GM15510 (cell line): Measurements from ENCODE around the gene DNAH17.

Experiments used
- POLR2A ChIP-seq: IDR thresholded peaks from 3 replicates; pipeline ENCODE4 v1.6.1; 2011; ENCODE audit warnings: borderline replicate concordance; ENCODE audit not compliant: insufficient read length; ENCODE audit errors: extremely low read depth

Gene DNAH17

DNA sequence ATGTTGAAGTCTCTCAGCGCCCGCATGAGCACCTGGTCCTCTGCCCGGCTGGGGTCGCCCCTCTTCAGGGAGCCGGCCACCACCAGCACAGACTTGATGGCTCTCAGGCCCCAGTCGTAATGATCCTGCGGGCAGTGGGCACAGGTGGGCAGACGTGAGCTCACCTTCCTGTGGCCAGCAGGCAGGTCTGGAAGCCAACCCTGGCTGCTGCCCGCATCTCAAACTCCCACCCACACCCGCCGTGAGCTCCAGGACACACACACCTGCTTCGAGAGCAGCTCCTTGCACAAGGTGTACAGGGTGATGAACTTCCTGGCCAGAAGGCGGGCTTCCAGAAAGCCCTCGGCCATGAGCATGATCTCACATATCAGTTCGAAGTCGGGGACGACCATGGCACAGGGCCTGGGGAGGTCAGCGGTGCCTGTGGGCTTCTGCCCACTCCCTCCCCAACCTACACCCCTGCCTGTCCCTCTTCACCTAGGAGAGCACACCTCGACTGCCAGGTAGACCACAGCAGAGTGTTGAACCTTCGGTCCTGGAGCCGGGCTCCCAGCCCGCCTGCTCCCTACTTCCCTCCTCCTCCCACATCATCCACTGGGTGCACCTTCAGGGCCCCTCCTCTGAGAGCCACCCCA lies 82.4 kb downstream of the DNAH17 start:
- TF ChIP-seq POLR2A: no peak

DNA sequence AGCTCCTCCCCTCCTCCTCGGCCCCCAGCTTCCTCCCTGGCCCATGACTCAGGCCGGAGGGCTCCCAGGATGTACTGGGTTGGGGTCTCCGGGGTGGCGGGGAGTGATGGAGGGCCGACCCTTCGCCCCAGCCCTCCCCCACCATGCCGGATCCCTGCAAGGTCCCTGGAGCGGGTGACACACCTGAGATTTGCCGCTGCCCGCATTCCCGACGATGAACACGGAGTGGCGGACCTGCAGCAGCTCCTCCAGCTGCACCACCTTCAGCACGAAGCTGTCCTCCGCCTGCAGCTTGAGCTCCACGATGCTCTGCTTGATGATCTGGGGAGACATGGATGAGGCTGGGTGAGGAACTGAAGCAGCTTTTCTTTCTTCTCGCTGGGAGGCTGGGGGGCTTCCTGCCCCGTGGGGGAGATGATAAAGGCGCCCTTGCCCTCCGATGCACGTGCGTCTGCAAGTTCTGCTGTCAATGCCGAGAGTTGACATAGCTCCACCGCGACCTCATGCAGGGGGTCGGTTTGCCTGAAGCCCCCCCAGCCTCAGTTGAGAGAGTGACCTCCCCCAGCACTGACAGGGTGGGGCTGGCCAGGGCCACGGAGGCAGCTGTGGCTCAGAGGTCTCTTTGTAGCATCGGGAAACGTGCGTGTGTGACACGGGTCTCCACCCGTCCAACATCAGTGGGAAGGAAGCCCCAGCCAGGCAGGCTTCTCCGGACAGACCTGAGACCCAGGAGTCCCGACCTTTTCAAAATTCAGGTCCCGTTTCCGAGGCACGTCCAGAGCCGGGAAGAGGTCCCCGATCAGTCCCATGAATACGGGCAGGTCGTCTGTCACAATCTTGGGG lies 83.1 kb downstream of the DNAH17 start:
- TF ChIP-seq POLR2A: no peak

DNA sequence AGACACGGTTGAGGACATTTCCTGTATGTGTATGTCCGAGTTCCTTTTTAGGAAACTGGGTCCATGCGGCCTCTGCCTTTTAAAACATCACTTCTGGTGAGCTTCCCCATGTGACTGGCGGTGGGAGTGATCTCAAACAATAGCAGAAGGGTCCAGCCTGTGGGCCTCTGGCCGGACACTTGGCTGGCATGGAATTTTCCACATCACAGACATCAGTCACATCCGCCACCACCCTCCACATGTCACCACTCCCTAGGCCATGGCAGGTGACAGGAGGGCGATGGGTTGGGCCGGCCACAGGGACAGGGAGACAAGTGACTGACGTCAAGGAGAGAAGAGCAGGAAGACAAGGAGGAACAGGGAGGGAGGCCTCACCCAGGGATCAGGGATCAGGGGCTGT lies 83.7 kb downstream of the DNAH17 start:
- TF ChIP-seq POLR2A: no peak

DNA sequence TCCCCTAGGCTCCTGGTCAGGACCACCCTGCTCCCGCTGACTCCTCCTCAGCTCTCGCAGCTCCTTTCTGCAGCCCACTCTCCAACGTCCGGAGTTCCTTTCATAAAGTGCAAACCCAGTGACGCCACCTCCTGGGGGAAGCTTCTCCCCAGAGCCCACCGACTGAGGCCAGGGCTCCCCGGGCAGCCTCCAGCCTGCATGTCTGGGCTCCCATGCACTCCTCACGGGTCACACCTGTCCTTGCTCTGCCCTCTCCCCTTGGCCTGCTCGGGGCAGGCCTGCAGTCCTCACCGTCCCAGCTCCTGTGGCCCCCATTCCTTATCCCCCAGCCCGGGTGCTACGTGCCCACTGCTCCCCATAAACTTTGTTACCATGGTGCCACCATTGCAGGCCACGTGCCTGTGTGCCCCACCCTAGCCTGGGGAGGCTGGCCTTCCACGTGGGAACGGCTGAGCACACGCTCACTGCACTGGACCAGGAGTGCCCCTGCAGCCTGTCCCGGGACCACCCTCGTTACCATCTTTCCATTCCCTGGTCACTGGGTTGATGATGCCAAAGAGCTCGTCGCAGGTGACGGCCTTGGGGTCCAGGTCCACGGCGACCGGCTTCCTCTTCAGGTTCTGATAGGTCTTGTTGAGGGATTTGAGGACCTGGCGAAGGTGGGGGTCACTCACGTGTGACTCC lies 84.9 kb downstream of the DNAH17 start:
- TF ChIP-seq POLR2A: no peak

DNA sequence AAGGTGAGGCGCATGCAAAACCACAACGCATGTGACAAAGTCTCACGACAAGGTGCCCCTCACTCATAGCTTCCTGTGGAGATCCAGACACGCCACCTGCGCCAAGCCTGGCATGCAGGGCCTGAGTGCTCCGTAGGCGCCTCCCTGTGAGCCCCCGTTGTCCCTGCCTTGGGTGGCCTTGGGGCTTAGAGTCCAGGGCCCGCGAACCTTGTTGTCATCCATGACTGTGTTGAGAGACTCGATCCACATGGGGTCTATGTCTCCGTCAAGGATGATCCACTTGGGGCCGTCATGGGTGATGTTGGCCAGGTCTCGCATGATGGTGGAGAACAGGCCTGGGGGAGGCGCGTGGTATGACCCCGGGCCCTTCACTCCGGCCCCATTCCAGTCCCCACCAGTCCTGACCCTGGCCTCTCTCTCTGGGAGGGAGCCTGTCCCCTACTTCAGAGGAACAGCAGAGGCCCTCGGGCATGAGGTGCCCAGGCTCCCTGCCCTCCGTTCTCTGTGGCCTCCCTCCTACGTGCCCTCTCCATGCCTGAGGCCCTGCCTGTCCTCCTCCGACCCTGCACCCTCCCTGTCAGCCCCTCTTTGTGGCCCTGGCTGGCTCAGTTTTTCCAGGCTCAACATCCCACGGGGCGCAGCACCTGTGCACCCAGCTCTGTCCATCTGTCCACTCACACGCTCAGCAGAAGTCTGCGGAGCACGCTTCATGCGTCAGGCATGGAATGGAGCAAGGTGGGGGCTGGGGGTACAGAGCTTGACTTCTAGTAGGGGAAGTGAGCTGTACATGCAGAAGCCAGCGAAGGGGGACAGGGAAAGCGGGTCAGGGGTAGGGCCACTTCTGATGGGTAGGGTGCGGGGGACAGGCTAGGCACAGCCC lies 85.7 kb downstream of the DNAH17 start:
- no peak for TF ChIP-seq POLR2A

DNA sequence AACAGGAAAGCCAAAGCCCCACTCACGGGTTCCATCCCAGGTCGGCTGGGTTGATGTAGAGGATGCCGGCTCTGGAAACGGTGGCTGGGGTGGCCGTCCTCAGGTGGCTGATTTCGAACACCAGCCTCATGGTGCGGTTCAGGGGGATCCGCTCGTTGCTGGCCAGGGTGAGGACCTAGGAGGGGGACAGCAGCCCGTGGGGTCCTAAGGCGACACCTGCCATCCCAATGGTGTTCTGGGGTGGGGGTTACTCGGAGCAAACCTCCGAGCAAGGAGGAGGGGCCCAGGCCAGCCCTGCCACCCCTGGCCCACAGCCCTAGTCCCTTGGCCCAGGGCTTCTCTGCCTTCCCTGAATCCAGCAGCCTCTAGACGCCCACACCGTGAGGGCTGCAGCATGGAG lies 86.5 kb downstream of the DNAH17 start:
- no peak for TF ChIP-seq POLR2A

DNA sequence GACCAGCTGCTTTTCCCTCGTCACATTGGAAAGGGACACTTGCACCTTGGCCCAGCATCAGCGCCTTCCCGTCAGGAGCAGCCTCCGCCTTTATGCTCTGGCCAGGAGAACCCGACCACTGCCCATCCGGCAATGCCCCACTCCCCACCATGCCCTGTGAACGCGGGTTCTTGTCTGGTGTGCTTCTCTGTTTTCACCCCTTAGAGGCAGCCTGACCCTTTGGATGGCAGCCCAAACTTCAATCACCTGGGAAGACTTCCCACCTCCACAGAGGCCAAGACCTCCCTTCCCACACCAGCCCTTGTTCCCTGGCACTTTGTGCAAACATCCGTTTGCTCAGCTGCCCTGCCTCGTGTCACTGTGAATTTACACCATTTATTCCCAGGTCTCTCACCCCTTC lies 87.0 kb downstream of the DNAH17 start:
- TF ChIP-seq POLR2A: no peak

DNA sequence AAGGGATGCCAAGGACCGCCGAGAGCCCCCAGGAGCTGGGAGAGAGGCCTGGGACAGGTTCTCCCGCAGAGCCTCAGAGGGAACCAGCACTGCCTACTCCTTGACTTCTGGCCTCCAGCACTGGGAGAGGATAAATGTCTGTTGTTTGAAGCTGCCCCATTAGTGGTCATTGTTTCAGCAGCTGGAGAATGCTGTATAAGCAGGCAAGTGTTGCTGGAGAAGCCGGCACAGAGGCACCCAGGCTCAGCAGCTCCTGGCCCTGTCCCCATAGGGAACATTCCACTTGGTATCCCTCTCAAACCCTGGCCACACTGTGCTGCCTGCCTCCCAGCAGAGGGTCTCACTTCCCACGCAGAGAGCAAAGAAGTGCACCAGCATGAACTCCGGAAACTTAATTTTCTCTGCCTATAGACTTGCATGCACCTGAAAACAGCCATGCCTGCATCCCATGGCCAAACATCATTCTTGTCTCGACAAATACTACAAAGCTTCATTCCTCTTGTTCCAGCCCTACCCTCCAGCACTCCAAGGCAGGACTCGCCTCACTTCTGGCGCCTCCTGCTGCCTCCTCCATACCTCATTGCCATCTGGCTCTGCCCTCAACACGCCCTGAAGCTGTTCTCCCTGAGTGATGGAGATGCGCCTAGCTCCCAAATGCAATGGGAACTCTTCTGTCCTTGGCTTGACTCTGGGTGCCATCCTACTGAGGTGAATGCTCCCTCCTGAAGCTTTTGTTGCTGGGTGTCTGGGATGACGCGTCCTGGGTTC lies 88.1 kb downstream of the DNAH17 start:
- TF ChIP-seq POLR2A: no peak

DNA sequence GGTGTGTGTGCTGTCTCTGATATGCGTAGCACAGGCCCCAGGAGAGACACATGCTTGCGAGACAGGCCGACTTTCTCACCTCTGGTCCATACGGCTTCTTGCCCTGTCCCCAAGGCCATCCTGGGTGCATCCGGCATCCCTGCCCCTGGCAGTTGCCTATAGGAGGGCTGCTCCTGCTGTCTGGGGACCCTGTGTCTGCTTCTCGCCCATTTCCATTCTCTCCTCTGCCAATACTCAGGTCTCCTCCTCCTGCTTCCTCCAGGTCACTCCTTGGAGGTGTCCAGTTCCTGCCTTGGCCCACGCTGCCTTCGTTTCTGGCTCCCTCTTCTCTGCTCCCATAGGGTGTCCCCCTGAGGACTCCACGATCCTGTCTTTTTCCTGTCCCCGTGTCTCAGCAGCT lies 89.0 kb downstream of the DNAH17 start:
- no peak for TF ChIP-seq POLR2A

DNA sequence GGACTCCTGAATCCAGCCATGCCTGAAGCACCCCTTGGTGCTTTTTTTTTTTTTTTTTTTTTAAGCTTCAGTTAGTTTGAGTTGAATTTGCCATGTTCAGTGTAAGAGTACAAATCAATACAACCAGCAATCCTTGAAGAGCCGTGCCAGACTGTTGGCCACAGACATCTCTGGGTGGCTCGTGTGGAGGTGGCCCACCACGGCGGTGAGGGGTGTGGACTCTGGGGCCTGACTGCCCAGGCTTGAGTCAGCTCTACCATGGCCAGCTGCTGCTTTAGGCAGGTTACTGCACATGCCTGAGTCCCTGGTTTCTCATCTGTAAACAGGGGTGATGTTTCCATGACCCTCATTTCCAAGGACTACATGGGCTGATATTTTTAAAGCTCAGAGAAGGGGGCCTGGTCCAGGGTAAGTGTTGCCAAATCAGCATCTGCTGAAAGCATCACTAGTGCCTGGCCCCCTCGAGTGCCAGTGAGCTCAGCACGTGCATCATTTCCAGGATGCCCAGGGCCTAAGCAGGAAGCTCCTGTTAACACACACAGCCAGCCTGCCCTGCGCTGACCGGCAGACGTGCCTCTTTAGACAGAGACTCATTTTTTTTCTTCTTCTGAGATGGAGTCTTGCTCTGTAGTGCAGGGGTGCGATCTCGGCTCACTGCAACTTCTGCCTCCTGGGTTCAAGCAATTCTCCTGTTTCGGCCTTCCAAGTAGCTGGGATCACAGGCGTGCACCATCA lies 90.1 kb downstream of the DNAH17 start:
- TF ChIP-seq POLR2A: no peak

DNA sequence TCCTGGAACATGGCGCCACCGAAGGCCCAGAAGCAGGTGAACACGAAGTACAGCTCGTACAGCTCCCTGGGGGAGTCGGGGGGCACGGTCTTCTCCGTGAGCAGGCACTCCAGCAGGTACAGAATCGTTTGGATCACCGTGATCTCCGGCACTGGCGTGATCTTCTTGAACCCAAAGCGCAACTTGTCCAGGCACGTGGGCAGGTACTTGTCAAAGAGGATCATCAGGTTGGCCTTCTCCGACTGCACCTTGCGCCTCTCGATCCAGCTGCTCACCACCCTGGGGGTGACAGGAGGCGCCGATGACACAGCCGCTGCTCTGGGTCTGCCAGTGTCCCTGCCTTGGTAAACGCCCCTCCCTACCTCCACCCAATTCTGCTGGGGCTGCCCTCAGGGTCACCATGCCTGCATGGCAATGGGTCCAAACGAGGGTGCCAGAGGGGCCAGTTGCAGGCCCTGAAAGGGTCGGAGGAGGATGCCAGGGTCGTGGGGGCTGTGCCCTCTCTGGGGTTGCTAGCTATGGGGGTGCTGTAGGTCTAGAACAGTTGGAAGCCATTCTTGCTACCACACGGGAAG lies 90.9 kb downstream of the DNAH17 start:
- no peak for TF ChIP-seq POLR2A

DNA sequence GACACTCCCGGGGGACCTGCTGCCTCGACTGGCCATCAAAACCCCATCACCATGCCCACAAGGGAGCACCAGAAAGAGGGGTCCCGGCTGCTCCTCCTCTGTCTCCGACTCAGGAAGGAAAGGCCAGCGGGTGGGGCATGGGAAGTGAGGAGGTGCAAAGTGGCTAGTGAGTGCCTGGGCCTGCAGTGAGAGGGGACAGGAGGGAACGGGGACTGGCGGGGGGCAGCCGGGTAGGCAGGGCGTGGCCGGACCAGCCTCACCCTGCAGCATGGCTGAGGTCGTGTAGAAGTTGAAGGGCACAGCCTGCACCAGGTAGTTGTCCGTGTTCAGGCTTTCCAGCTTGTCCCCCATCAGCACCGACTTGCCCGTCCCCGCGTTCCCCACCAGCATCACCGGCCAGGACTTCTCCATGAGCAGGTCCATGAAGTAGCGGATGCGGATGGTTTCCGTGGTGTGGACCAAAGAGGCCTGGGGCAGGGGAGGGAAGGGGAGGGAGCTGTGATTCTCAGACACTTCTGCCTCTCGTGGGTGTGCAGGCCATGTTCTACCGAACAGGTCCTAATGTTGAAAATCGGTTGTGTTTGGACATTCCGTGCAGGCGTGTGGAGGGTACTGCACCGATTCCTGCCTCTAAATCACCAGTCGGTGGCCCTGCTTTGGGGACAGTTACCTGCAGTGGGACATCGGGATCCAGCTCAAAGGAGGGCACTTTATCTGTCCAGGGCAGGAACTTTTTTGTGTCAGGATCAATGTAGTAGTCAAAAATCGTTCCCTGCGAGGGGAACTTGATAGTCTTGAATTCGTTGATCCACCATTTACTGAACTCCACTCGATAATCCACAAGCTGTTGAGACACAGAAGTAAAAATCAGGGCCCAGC lies 91.7 kb downstream of the DNAH17 start:
- no peak for TF ChIP-seq POLR2A
